Measurements from ENCODE around the gene QRICH2. TPM values are rescaled to one million over a fixed set of nuclear protein-coding genes. Genes with fewer than 3 reads are reported as not detected.

QRICH2 gene
- total and polyA plus RNA-seq, 9 of the 15 experiments (the other 6 are each of a cell fraction or from before 2014, with no cell fraction given): 0.03 to 1.6 (median 0.81) TPM

GRCh38 chr17:76240461-76241203 lies 67.4 kb downstream of the QRICH2 start, which contains the start of gene RNF157 (continued):
- TF ChIP-seq DPF2 (IDR thresholded peaks at IDR 0.05) (no peak), MYC (IDR thresholded peaks at IDR 0.05; ENCODE audit: low read depth, low read length) (peak; percentile 61; the same call in 1 of the 2 replicates), MYC (CRISPR knock-in tag; IDR thresholded peaks at IDR 0.05; ENCODE audit: borderline replicate concordance, low read depth) (0 out of 2 replicates have a peak, but pooled peaks have one; percentile 66), MAZ (CRISPR knock-in tag; conservative IDR thresholded peaks at IDR 0.05 in 1 of 2, IDR thresholded peaks at IDR 0.05 in 1 of 2) (peak; percentile 70 to 84), KDM1A (IDR thresholded peaks at IDR 0.05) (no peak), ASH1L (IDR thresholded peaks at IDR 0.05; ENCODE audit: borderline replicate concordance, low read depth, partially characterized antibody) (no peak), KLF6 (CRISPR knock-in tag; IDR thresholded peaks at IDR 0.05; ENCODE audit: borderline replicate concordance) (no peak), ZBTB7A (IDR thresholded peaks at IDR 0.05; ENCODE audit: borderline replicate concordance, control insufficient read depth, low read depth, low read length) (peak; percentile 72), DACH1 (IDR thresholded peaks at IDR 0.05; ENCODE audit: partially characterized antibody) (no peak), MTA3 (IDR thresholded peaks at IDR 0.05; ENCODE audit: borderline replicate concordance) (peak; percentile 69; the same call in 1 of the 2 replicates), RBM25 (IDR thresholded peaks at IDR 0.05; ENCODE audit: low read depth, low read length, severe bottlenecking) (peak; percentile 96)

Measured in K562 (cell line).